Transverse colon (tissue), 4 donors: Measurements from ENCODE around the gene MRPS6. TPM values are rescaled to one million over a fixed set of nuclear protein-coding genes. Genes with fewer than 3 reads are reported as not detected.

Experiments
- DNase-seq: peaks from one replicate; pipeline ENCODE4 v3.0.0-alpha.2; 2019
- H3K27ac ChIP-seq, 4 donors: fragments of 200-600 bp; sonication (generic); 2 replicates each; pipeline ENCODE4 v1.5.1; 2016 to 2018; ENCODE audit warnings: inconsistent platforms in 4 of 4
- H3K27me3 ChIP-seq: fragments of 200-600 bp; sonication (generic); 2 replicates; pipeline ENCODE4 v1.5.1; 2017; ENCODE audit warnings: inconsistent platforms
- H3K36me3 ChIP-seq, 4 donors: fragments of 200-600 bp; sonication (generic); 2 replicates each; pipeline ENCODE4 v1.5.1; 2017 to 2019; ENCODE audit warnings: inconsistent platforms in 4 of 4
- H3K4me1 ChIP-seq, 4 donors: fragments of 200-600 bp; sonication (generic); 2 replicates each; pipeline ENCODE4 v1.5.1; 2017 to 2020; ENCODE audit warnings: inconsistent platforms in 4 of 4
- H3K4me3 ChIP-seq, 4 donors: fragments of 200-600 bp; sonication (generic); 1 replicate in 1 of 4; 2 replicates in 3 of 4; pipeline versions ENCODE4 v1.5.1 to v1.6.1; 2017 to 2019; ENCODE audit warnings: inconsistent platforms in 4 of 4
- H3K9me3 ChIP-seq, 2 donors: fragments of 200-600 bp; sonication (generic); 2 replicates each; pipeline ENCODE4 v1.5.1; 2017 to 2019; ENCODE audit warnings: inconsistent platforms in 2 of 2
- EP300 ChIP-seq: sonication (generic); formaldehyde crosslinking; IDR thresholded peaks from one replicate; pipeline ENCODE4 v1.6.1; 2017; ENCODE audit warnings: antibody characterized with exemption, low read depth
- POLR2A ChIP-seq: fragments of 450-650 bp; IDR thresholded peaks from one replicate; pipeline ENCODE4 v1.6.1; 2016; ENCODE audit warnings: antibody characterized with exemption, mild to moderate bottlenecking, moderate library complexity
- POLR2AphosphoS5 ChIP-seq, 3 donors: sonication (generic); formaldehyde crosslinking; IDR thresholded peaks; one replicate each; pipeline ENCODE4 v1.6.1; 2016; ENCODE audit warnings: antibody characterized with exemption in 3 of 3
- WGBS, 2 donors: methylation state at CpG; one replicate each; pipeline ENCODE4 v1.1.5; 2018; ENCODE audit warnings: low coverage in 1 of 2; 5-methylcytosine and 5-hydroxymethylcytosine counted together
- in situ Hi-C, 4 donors: fragments of 200-750 bp; cut with MboI; loops; one replicate each; pipeline versions ENCODE4 v1.15.0 to v1.15.1; 2017; ENCODE audit warnings: low sequenced_read_pairs in 3 of 4, low pct_ligation_motif_present in 1 of 4, low pct_unique_long_range_greater_than_20kb in 1 of 4
- intact Hi-C: fragments of 100-400 bp; cut with DNase I; formaldehyde crosslinking; loops from one replicate; pipeline ENCODE4 v1.15.1; 2023; ENCODE audit warnings: low total_unique reads
- total RNA-seq, 4 donors: library from RNA; depleted of rRNA; stranded (reverse); fragments of >200 nt; gene quantifications; one replicate each; pipeline ENCODE4 v1.1.0, GENCODE V29; 2016
- TF ChIP-seq, protein P1 (sequence below), 5 experiments: fragments of 200-600 bp in 3 of 5; fragments of 450-650 bp in 2 of 5; sonication (generic) in 3 of 5; IDR thresholded peaks; 1 replicate in 2 of 5; 2 replicates in 3 of 5; pipeline ENCODE4 v1.5.1; 2016 to 2017; ENCODE audit warnings: antibody characterized with exemption in 5 of 5, inconsistent platforms in 3 of 5, mild to moderate bottlenecking in 2 of 5, moderate library complexity in 1 of 5

Gene MRPS6
- total RNA-seq, 4 donors from 2014 or later: 27.9 to 59.1 (median 35.6) TPM

GRCh38 chr21:34190576-34191321 is 117.4 kb downstream of the MRPS6 start:
- Histone ChIP-seq H3K4me1 (no peaks in the 10 kb centered on the region), H3K36me3 (no peaks in the 10 kb centered on the region), H3K9me3 (no peaks in the 10 kb centered on the region), H3K4me3 (no peak overlapping the region), H3K27me3 (no peaks in the 10 kb centered on the region), H3K27ac (no peak overlapping the region)
- TF ChIP-seq, protein P1, sequence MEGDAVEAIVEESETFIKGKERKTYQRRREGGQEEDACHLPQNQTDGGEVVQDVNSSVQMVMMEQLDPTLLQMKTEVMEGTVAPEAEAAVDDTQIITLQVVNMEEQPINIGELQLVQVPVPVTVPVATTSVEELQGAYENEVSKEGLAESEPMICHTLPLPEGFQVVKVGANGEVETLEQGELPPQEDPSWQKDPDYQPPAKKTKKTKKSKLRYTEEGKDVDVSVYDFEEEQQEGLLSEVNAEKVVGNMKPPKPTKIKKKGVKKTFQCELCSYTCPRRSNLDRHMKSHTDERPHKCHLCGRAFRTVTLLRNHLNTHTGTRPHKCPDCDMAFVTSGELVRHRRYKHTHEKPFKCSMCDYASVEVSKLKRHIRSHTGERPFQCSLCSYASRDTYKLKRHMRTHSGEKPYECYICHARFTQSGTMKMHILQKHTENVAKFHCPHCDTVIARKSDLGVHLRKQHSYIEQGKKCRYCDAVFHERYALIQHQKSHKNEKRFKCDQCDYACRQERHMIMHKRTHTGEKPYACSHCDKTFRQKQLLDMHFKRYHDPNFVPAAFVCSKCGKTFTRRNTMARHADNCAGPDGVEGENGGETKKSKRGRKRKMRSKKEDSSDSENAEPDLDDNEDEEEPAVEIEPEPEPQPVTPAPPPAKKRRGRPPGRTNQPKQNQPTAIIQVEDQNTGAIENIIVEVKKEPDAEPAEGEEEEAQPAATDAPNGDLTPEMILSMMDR (IDR thresholded peaks at IDR 0.05): no peak
- TF ChIP-seq POLR2A: no peak
- no peak for TF ChIP-seq POLR2AphosphoS5 (IDR thresholded peaks at IDR 0.05)
- no peak for TF ChIP-seq EP300
- intact Hi-C loops: no loop called here
- in situ Hi-C loops: no loop called here
- no peak for DNase-seq
- WGBS, 2 donors: 72 to 79% methylated on average over 6 to 7 of the region's 7 CpGs

- no peak overlapping the region for H3K4me3 ChIP-seq
- no peaks in the 10 kb centered on the region for H3K36me3 ChIP-seq
- WGBS, 2 donors: 100% methylated on average over 1 of the region's 1 CpG; no CpG with 5 or more reads in 1 of the 2 donors
- no peaks in the 10 kb centered on the region for H3K4me1 ChIP-seq
- no peaks in the 10 kb centered on the region for H3K9me3 ChIP-seq
- in situ Hi-C loops: no loop called here
- intact Hi-C loops: no loop called here
- TF ChIP-seq EP300: no peak
- TF ChIP-seq POLR2AphosphoS5 (IDR thresholded peaks at IDR 0.05): no peak
- TF ChIP-seq, protein P1 (IDR thresholded peaks at IDR 0.05): no peak
- TF ChIP-seq POLR2A: no peak
- H3K27ac ChIP-seq: no peak overlapping the region
- DNase-seq: no peak
- H3K27me3 ChIP-seq: no peaks in the 10 kb centered on the region
These were observed 118.5 kb downstream of the MRPS6 start for GRCh38 chr21:34191876-34192275.

Other genes starting within 250 kb of the MRPS6 start
- gene ATP5PO, start 157.8 kb upstream of the MRPS6 start, total RNA-seq: 100 to 1,000 TPM in 2 of 4 donors, 10 to 100 TPM in 2; 65.1 to 375 (median 193) TPM
- gene SLC5A3, start within 50 bp of the MRPS6 start, total RNA-seq: 10 to 100 TPM; 12.0 to 32.6 (median 23.9) TPM